Panc1 (cell line): Measurements from ENCODE around the gene MPI. TPM values are rescaled to one million over a fixed set of nuclear protein-coding genes. Genes with fewer than 3 reads are reported as not detected.

Experiments
- ATAC-seq: fragments of 200-7000 bp; cut with Tn5 transposase; 2 replicates; pipeline ENCODE4 v1.9.1; 2020; ENCODE audit warnings: mild to moderate bottlenecking, moderate library complexity
- BruUV-seq: library from RNA; stranded (reverse); fragments of 400-500 nt; replicated peaks from 2 replicates; lab custom pipeline; 2021; lab: Mats Ljungman, UMichigan
- CTCF ChIA-PET: fragments of 300-600 bp; sonication (Branson Sonifier 250); formaldehyde crosslinking; loops from one replicate; lab custom pipeline; 2022; ENCODE audit warnings: antibody characterized with exemption; lab: Charles Lee
- POLR2A ChIA-PET: fragments of 300-600 bp; sonication (Branson Sonifier 250); formaldehyde crosslinking; loops from one replicate; lab custom pipeline; 2022; ENCODE audit warnings: antibody characterized with exemption; lab: Charles Lee
- DNase-seq: peaks from one replicate; pipeline ENCODE4 v3.0.0-alpha.2; 2010; ENCODE audit warnings: low read depth, low spot score
- H3K27ac ChIP-seq: 2 replicates; pipeline ENCODE4 v1.5.1; 2011; ENCODE audit warnings: mild to moderate bottlenecking, low read length, inconsistent platforms
- H3K27me3 ChIP-seq: fragments of 200-500 bp; sonication (Bioruptor generic); 2 replicates; pipeline ENCODE4 v1.6.0; 2014; ENCODE audit warnings: low read length, inconsistent platforms; ENCODE audit not compliant: control insufficient read depth, insufficient read depth
- H3K36me3 ChIP-seq: fragments of 200-500 bp; sonication (Bioruptor generic); 2 replicates; pipeline ENCODE4 v1.5.1; 2014; ENCODE audit warnings: inconsistent platforms, mild to moderate bottlenecking, low read length, moderate library complexity; ENCODE audit not compliant: control insufficient read depth, insufficient read depth
- H3K4me1 ChIP-seq: 2 replicates; pipeline ENCODE4 v1.5.1; 2011; ENCODE audit warnings: inconsistent platforms, mild to moderate bottlenecking, low read length, moderate library complexity; ENCODE audit not compliant: control insufficient read depth, insufficient read depth
- H3K4me3 ChIP-seq, 2 experiments: 2 replicates each; pipeline ENCODE4 v1.5.1; 2011 to 2012; ENCODE audit warnings: low read depth in 2 of 2, low read length in 2 of 2, mild to moderate bottlenecking in 2 of 2, inconsistent platforms in 1 of 2, moderate library complexity in 1 of 2
- H3K9me3 ChIP-seq: fragments of 200-500 bp; sonication (Bioruptor generic); 2 replicates; pipeline ENCODE4 v1.5.1; 2014; ENCODE audit warnings: low read depth, mild to moderate bottlenecking, inconsistent platforms, low read length, moderate library complexity; ENCODE audit not compliant: control insufficient read depth, insufficient read depth
- CTCF ChIP-seq: fragments of 450-650 bp; IDR thresholded peaks from 2 replicates; pipeline ENCODE4 v1.5.1; 2017; ENCODE audit warnings: mild to moderate bottlenecking
- POLR2AphosphoS5 ChIP-seq: IDR thresholded peaks from 2 replicates; pipeline ENCODE4 v1.6.1; 2012; ENCODE audit warnings: mild to moderate bottlenecking, low read depth, low read length, moderate library complexity
- REST ChIP-seq, 2 experiments: IDR thresholded peaks; 2 replicates each; pipeline ENCODE4 v1.6.1; 2011 to 2012; ENCODE audit warnings: low read depth in 2 of 2, control low read depth in 1 of 2, low read length in 1 of 2, mild to moderate bottlenecking in 1 of 2, moderate library complexity in 1 of 2; ENCODE audit not compliant: insufficient read depth in 1 of 2
- SIN3A ChIP-seq: IDR thresholded peaks from 2 replicates; pipeline ENCODE4 v1.6.1; 2012; ENCODE audit warnings: low read depth, mild to moderate bottlenecking, low read length, moderate library complexity, borderline replicate concordance; ENCODE audit not compliant: insufficient read depth
- TCF7L2 ChIP-seq: IDR thresholded peaks from 2 replicates; pipeline ENCODE4 v1.6.1; 2011; ENCODE audit warnings: mild to moderate bottlenecking, low read depth, low read length, inconsistent platforms
- in situ Hi-C: cut with HindIII; loops from 2 replicates; pipeline ENCODE4 v1.10.0; 2016; ENCODE audit warnings: low sequenced_read_pairs, low pct_unique_long_range_greater_than_20kb
- intact Hi-C: fragments of 100-400 bp; cut with micrococcal nuclease; formaldehyde crosslinking; loops from one replicate; pipeline ENCODE4 v1.10.0; 2022; ENCODE audit not compliant: unreplicated experiment
- total RNA-seq: library from RNA; stranded (reverse); gene quantifications from one replicate; pipeline ENCODE4 v1.2.1, GENCODE V29; 2021; ENCODE audit not compliant: unreplicated experiment

MPI gene
- total RNA-seq, 1 experiment from 2014 or later: 45.8 TPM

GRCh38 chr15:74843445-74843828 lies 46.4 kb upstream of the MPI start:
- ATAC-seq (no peak), DNase-seq (no peak)
- Histone ChIP-seq H3K27me3 (no peaks in the 10 kb centered on the region), H3K9me3 (no peaks in the 10 kb centered on the region), H3K4me1 (peaks cover 19% of the 10 kb centered on the region), H3K36me3 (no peaks in the 10 kb centered on the region), H3K27ac (peak overlapping the region; percentile 97), H3K4me3 (peak overlapping the region; percentile 50 to 97)
- TSS peak; percentile 97 for BruUV-seq
- ChIA-PET CTCF (interaction anchor here (1.0 kb wide), 1 partner anchor 26 kb away, joined by 3 read pairs; no protein-coding TSS in a partner anchor), POLR2A (interaction anchor here (0.6 kb wide), 2 partner anchors 31 to 51 kb away, joined by 3 to 4 read pairs; no protein-coding TSS in a partner anchor)
- no peak for TF ChIP-seq SIN3A
- no peak for TF ChIP-seq CTCF
- TF ChIP-seq POLR2AphosphoS5: no peak
- no peak for TF ChIP-seq TCF7L2
- no peak for TF ChIP-seq REST (IDR thresholded peaks at IDR 0.05; ENCODE audit: insufficient read depth in 1 of 2, low read depth in 2 of 2, low read length in 1 of 2)
- in situ Hi-C loops (no loop called here), intact Hi-C loops (no loop called here)

GRCh38 chr15:74843891-74844299 lies 45.9 kb upstream of the MPI start:
- TF ChIP-seq SIN3A: no peak
- TF ChIP-seq REST (IDR thresholded peaks at IDR 0.05; ENCODE audit: insufficient read depth in 1 of 2, low read depth in 2 of 2, low read length in 1 of 2): no peak
- TF ChIP-seq CTCF: no peak
- TF ChIP-seq POLR2AphosphoS5: no peak
- no peak for TF ChIP-seq TCF7L2
- POLR2A ChIA-PET: interaction anchor here (0.6 kb wide), 2 partner anchors 31 to 51 kb away, joined by 3 to 4 read pairs; no protein-coding TSS in a partner anchor
- intact Hi-C loops: no loop called here
- Histone ChIP-seq H3K36me3 (no peaks in the 10 kb centered on the region), H3K4me1 (peaks cover 19% of the 10 kb centered on the region), H3K9me3 (no peaks in the 10 kb centered on the region), H3K4me3 (peak overlapping the region; percentile 50 to 97), H3K27me3 (no peaks in the 10 kb centered on the region), H3K27ac (peak overlapping the region; percentile 97)
- no peak for ATAC-seq
- DNase-seq: no peak
- TSS peak; percentile 20 for BruUV-seq
- CTCF ChIA-PET: interaction anchor here (1.0 kb wide), 2 partner anchors 8 to 27 kb away, joined by 3 read pairs; no protein-coding TSS in a partner anchor
- in situ Hi-C loops: no loop called here
